ENCODE data around the gene ITPRID2. TPM values are rescaled to one million over a fixed set of nuclear protein-coding genes. Genes with fewer than 3 reads are reported as not detected.

ITPRID2 gene
- total and polyA plus RNA-seq, 2 of the 4 experiments (the other 2 are of a cell fraction): 74.1 to 187 TPM

DNA sequence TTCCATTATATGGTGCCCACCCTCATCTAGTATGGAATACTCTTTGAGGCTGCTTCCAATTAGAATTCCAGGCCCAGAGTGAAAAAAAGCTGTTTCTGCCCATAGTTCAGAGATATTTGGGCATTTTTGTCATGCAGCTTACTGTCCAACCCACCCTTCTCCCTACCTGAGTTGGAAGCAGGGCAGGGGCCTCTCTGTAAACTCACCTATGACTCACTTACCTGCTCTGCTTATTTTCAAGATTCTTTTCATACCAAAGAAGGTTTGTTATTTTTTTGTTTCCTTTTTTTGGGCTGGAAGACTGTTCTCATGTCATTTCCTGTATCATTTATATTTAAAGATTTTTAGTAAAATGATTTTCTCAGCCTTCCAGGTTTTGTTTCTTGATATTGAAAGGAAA lies 55.7 kb downstream of the ITPRID2 start:
- ATAC-seq (ENCODE audit: low read depth) (no peak), DNase-seq (no peak)
- Histone ChIP-seq H3K18ac (ENCODE audit: low read depth, low read length) (no peak overlapping the region), H3K27ac (ENCODE audit: insufficient read depth, low read length) (no peak overlapping the region), H3K23ac (ENCODE audit: low read depth, low read length) (no peak overlapping the region), H3K4me3 (ENCODE audit: insufficient read depth, low read depth, low read length) (no peak overlapping the region), H4K8ac (ENCODE audit: low read depth in 2 of 2, low read length in 2 of 2) (no peak overlapping the region), H3K36me3 (ENCODE audit: control insufficient read depth, insufficient read depth, low read length) (no peaks in the 10 kb centered on the region), H3K9ac (ENCODE audit: low read depth, low read length) (no peak overlapping the region), H2BK20ac (ENCODE audit: low read depth, low read length) (no peak overlapping the region), H4K91ac (ENCODE audit: insufficient read depth, low read depth, low read length) (no peak overlapping the region), H2BK5ac (ENCODE audit: low read depth, low read length, poor library complexity, severe bottlenecking) (no peak overlapping the region), H4K5ac (ENCODE audit: low read depth, low read length) (no peak overlapping the region), H2BK15ac (ENCODE audit: low read depth, low read length) (no peak overlapping the region), H3K4me1 (ENCODE audit: control insufficient read depth, insufficient read depth, low read length) (peaks cover 1% of the 10 kb centered on the region; the same call in 1 of the 2 replicates), H3K56ac (ENCODE audit: extremely low read depth, insufficient read depth, low read length) (no peak overlapping the region), H3K9me3 (ENCODE audit: control insufficient read depth, insufficient read depth, low read length) (no peaks in the 10 kb centered on the region), H3K79me1 (ENCODE audit: low read depth in 1 of 2, low read length in 2 of 2) (no peaks in the 10 kb centered on the region), H3K27me3 (ENCODE audit: control insufficient read depth, insufficient read depth, low read length) (no peaks in the 10 kb centered on the region), H2AK9ac (replicated peaks; ENCODE audit: low read depth, low read length, poor library complexity) (no peak overlapping the region), H3K9me1 (ENCODE audit: insufficient read depth, low read length) (peaks cover 3% of the 10 kb centered on the region; the same call in 1 of the 2 replicates), H3K14ac (replicated peaks; ENCODE audit: low read depth, low read length) (no peak overlapping the region), H2AK5ac (ENCODE audit: low read depth, low read length) (no peak overlapping the region), H3K4me2 (ENCODE audit: low read depth, low read length) (no peak overlapping the region), H4K20me1 (ENCODE audit: insufficient read depth, low read length) (no peaks in the 10 kb centered on the region), H2BK120ac (ENCODE audit: low read depth, low read length) (no peak overlapping the region), H3K4ac (ENCODE audit: low read depth, low read length) (no peak overlapping the region), H2AFZ (replicated peaks; ENCODE audit: low read length, poor library complexity) (no peak overlapping the region)
- in situ Hi-C loops (cut with MboI; ENCODE audit: low sequenced_read_pairs) (no loop called here), dilution Hi-C loops (cut with HindIII; ENCODE audit: low sequenced_read_pairs, unreplicated experiment) (no loop called here), intact Hi-C loops (cut with micrococcal nuclease) (no loop called here)
- POLR2A ChIA-PET (ENCODE audit: unreplicated experiment): no interaction called here
- BruUV-seq (replicated peaks): no TSS peak
- CTCF ChIA-PET: no interaction called here
- TF ChIP-seq CHD1 (IDR thresholded peaks at IDR 0.05; ENCODE audit: low read depth, low read length): no peak
- no peak for TF ChIP-seq MAFK (IDR thresholded peaks at IDR 0.05; ENCODE audit: low read depth, low read length)
- no peak for TF ChIP-seq MAZ (IDR thresholded peaks at IDR 0.05; ENCODE audit: borderline replicate concordance, low read depth, low read length)
- no peak for TF ChIP-seq NFE2L2 (IDR thresholded peaks at IDR 0.05; ENCODE audit: low read depth, low read length)
- no peak for TF ChIP-seq FOS (IDR thresholded peaks at IDR 0.05; ENCODE audit: low read depth, low read length)
- TF ChIP-seq POLR2A (IDR thresholded peaks at IDR 0.05; ENCODE audit: low read depth, low read length): no peak
- TF ChIP-seq, protein P1, sequence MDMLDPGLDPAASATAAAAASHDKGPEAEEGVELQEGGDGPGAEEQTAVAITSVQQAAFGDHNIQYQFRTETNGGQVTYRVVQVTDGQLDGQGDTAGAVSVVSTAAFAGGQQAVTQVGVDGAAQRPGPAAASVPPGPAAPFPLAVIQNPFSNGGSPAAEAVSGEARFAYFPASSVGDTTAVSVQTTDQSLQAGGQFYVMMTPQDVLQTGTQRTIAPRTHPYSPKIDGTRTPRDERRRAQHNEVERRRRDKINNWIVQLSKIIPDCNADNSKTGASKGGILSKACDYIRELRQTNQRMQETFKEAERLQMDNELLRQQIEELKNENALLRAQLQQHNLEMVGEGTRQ (IDR thresholded peaks at IDR 0.05; ENCODE audit: low read depth, low read length): no peak

All from IMR-90 (cell line).